Fibroblast of mammary gland (primary cell): ENCODE measurements around the gene FHIT.

Experiments
- DNase-seq: peaks from one replicate; pipeline ENCODE4 v3.0.0-alpha.2; 2010; ENCODE audit warnings: low read depth
- H3K4me3 ChIP-seq: 2 replicates; pipeline ENCODE4 v1.5.1; 2011; ENCODE audit warnings: low read depth, mild to moderate bottlenecking, low read length, moderate library complexity; ENCODE audit not compliant: control insufficient read depth
- CTCF ChIP-seq: conservative IDR thresholded peaks from 2 replicates; pipeline ENCODE4 v1.5.1; 2011; ENCODE audit warnings: low read depth, low read length, inconsistent platforms; ENCODE audit not compliant: control insufficient read depth, insufficient read depth

Gene FHIT

GRCh38 chr3:59752925-59753324, 1498.3 kb downstream of the FHIT start:
- DNase-seq: no peak
- H3K4me3 ChIP-seq: no peak overlapping the region

GRCh38 chr3:59751606-59752005, 1499.6 kb downstream of the FHIT start:
- DNase-seq: no peak
- TF ChIP-seq CTCF: no peak
- no peak overlapping the region for H3K4me3 ChIP-seq

More at GRCh38 chr3:59752925-59753324, 1498.3 kb downstream of the FHIT start:
- no peak for TF ChIP-seq CTCF

- no peak for TF ChIP-seq CTCF
- no peak overlapping the region for H3K4me3 ChIP-seq
- no peak for DNase-seq
Observed at GRCh38 chr3:59750391-59750790, 1500.9 kb downstream of the FHIT start.

- DNase-seq: peak; percentile 57
- TF ChIP-seq CTCF: no peak
- no peak overlapping the region for H3K4me3 ChIP-seq
Observed at GRCh38 chr3:59749291-59749690, 1502.0 kb downstream of the FHIT start.

- DNase-seq: no peak
- no peak for TF ChIP-seq CTCF
- no peak overlapping the region for H3K4me3 ChIP-seq
Observed at GRCh38 chr3:59746585-59746984, 1504.7 kb downstream of the FHIT start.

GRCh38 chr3:59737241-59737640, 1514.0 kb downstream of the FHIT start:
- H3K4me3 ChIP-seq: no peak overlapping the region
- DNase-seq: peak; percentile 49
- no peak for TF ChIP-seq CTCF

GRCh38 chr3:59734061-59734460, 1517.2 kb downstream of the FHIT start:
- H3K4me3 ChIP-seq: no peak overlapping the region
- no peak for DNase-seq
- TF ChIP-seq CTCF: no peak
